Stimulated activated CD4-positive, alpha-beta T cell treated with anti-CD3 and anti-CD28 coated beads, Interleukin-1b, Interleukin-23, amount 100 ng/mL, for 48 hours (primary cell): Measurements from ENCODE around the gene USH1C.

ENCODE experiments used
- DNase-seq: peaks from one replicate; pipeline ENCODE4 v3.0.0-alpha.2; 2020

USH1C gene

GRCh38 chr11:17498058-17498457 is 46.2 kb downstream of the USH1C start:
- no peak for DNase-seq

DNA sequence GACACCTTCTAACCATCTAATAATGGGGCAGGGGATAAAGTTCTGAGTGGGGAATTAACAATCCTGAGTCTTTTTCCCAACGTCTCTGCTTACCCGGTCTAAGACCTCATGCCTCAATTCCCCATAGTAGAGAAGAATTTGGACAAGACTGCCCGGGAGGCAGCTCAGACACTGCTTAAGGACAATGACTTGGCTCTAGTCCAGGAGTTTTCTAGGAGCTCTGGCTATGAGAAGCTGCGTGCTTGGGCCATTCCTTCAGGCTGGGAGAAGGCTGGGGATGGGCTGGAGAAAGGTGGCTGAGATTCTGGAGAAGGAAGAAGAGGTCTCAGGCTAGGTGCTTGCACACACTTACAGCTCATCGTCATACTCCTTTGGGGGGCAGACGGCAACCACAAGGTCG is 47.8 kb downstream of the USH1C start:
- DNase-seq, result no peak

GRCh38 chr11:17494019-17494418 is 50.2 kb downstream of the USH1C start:
- DNase-seq, result no peak

DNA sequence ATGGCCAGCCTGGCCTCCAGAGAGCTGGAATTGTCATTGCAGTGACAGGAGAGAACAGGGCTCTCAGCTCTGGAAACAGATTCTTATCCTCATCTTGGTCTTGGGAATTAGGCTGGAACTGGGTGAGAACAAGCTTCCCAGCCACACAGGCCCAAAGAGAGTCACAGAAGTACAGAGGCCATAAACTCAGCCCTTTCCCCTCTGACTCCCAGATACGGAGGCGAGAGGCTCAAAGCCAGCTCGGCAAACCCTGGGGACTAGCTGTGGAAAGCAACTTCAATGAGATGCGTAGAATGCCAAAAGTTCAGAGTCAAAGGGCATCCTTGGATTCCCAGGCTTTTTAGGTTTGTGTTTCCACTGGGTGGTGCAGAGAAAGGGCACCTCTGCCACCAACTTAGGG is 53.3 kb downstream of the USH1C start:
- DNase-seq, result no peak

DNA sequence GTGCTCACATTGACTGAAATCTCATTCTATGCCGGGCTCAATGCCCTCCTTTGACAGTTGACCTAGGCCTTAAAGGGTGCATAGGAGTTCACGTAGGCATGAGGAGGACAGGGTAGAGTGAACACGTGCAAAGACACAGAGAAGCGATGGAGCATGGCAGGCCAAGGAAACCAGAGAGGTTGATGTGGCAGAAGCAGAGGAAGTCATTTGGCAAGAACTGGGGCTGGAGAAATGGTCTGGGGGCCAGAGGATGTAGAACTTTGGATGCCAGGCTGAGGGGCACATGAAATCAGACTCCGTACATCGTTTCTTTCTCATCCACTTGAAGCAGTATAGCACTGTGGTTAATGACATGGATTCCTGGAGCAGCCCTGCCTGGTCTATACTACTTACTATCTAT is 54.0 kb downstream of the USH1C start:
- no peak for DNase-seq

DNA sequence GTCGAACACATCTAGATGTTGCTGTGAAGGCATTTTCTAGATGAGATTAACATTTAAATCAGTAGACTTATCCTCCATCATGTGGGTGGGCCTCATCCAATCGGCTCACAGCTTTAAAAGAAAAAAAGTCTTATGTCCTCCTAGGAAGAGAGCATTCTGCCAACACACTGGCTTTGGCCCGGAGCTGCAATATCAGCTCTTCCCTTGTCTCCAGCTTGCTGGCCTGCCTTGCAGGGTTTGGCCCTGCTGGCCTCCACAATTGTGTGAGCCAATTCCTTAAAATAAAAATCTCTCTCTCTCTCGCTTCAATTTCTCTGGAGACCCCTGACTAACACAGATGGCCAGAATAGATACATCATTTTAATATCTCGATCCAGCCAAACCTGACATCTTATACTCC is 54.5 kb downstream of the USH1C start:
- no peak for DNase-seq

DNA sequence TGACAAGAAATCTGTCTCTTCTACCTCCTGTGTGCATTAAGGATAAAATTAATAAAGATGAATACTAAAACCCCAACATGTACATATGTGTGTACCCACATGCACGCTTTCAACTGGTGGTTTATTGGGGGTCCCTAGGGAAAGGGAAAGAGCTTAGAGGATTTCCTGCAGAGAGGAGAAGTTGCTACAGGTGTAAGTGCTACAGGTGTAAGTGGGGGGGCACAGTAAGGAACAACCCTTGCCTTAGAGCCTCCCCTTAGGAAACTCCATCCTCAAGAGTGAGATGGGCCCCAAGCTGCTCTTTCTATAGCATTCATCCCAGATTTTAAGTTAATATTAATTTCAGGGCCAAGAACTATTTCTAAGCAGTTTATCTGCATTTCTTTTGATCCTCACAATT is 55.7 kb downstream of the USH1C start:
- no peak for DNase-seq

GRCh38 chr11:17486646-17487045 is 57.6 kb downstream of the USH1C start:
- DNase-seq, result no peak

DNA sequence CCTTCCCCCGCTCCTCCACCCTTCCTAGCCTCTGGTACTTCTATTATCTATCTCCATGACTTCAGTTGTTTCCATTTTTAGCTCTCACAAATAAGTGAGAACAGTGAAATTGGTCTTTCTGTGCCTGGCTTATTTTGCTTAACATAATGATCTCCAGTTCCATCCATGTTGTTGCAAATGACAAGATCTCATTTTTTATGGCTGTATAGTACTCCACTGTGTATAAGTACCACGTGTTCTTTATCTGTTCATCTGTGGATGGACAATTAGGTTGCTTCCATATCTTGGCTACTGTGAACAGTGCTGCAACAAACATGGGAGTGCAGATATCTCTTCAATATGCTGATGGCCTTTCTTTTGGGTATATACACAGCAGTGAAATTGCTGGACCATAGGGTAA is 60.7 kb downstream of the USH1C start:
- no peak for DNase-seq

DNA sequence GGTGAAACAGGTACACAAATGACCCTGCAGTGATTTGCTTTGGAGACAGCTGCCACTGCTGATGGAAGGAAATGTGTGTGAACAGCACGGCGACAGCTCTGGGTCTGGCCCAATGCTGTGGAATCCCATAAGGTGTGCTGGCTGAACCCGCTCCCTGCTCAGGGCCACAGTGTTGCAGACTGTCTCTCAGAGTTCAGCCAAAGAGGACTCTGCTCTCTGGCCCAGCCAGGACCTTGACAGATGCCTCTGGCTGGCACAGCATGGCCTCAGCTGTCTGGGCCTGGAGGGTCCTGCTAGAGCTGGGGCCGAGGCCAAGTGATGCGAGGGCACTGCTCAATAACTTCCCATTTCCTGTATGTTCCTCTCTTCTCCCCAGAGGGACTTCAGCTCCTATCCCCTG is 62.3 kb downstream of the USH1C start:
- no peak for DNase-seq

- no peak for DNase-seq
Measured at GRCh38 chr11:17479284-17480214, 64.7 kb downstream of the USH1C start.

DNA sequence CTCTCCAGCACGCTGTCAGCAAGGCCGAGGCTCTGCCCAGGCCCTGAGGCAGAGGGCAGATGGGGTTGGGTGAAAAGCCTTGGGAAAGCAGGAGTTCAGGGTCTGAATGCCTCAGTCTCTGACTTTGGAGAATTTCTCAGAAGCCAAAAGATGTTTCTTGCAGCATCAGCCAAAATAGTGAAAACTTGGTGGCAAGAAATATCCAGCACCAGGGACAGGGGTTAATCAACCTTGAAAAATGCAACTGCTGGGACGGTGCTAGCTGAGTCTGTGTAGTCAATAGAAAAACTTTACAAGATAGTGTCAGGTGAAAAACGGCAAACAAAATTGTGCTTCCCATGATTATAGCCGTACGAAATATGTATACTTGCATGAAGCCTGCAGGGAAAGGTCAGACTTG is 66.1 kb downstream of the USH1C start:
- DNase-seq, result no peak

GRCh38 chr11:17477361-17477760 is 66.9 kb downstream of the USH1C start:
- DNase-seq, result no peak

- no peak for DNase-seq
Measured at GRCh38 chr11:17477084-17477333, 67.2 kb downstream of the USH1C start.

DNA sequence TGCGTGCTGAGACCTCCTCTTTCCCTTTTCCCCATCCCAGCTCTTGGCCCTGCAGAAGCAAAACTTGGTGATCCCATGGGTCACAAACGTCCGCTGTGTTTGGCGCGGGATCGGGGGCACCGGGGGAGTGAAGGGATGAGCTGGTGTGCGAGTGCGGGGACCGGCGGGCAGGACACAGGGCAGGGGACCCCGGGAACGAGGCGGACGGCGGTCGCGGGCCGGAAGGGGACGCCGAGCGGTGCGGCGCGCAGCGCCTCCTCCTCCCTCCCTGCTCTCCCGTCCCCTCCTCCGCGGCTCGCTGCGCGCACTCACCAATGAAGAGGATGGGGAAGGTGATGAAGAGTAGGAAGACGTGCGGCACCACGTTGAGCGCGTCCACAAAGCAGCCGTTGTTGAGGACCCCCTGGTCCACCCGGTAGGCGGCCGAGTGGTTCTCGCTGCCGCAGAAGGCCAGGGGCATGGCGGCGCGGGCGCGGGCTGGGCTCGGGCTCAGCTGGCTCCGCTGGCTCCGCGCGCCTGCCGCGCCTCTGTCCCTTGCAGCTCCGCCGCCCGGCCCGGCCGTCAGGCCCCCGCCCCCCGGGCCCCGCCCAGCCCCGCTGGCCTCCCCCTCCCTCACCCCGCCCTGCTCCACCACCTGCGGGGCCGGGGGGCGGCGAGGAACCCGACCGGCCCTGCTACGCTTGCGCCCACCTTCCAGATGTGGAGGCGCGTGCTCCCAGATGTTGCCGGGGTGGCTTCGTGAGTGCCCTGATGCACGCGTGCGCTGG is 67.7 kb downstream of the USH1C start, which contains the start of gene ABCC8:
ABCC8 (minus strand) TSS at position 529 of the 767 bp plus-strand sequence; CDS start at position 460, 69 bp downstream.
- DNase-seq, result no peak

DNA sequence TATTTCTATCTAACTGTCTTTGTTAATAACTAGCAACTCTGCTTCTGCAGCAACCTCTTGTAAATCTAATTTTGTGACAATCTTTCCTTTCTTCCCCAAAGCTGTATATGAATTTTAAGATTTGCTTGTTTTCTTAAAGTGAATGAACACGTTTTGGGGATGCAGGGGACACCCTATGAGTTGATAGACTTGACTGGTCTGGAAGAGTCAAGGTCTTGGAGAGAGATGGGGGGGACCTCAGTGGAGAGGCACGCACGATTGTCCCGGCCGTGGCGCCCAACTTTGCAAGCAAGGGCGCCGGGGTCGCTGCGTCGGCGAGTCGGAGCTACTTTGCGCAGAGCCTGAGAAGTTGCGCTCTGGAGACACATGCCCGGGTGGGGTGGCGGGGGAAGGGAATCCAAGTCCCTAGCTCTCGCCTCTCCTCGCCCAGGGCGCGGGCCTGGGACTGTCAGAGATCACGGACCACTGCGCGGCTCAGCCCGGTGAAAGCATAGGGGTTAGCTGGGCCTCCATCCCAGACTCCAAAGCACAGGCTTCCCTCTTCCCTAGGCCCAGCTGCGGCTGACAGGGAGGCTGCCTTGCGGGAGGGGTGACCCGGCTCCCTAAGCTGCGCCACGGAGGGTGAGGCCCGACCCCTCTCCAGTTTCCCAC is 68.4 kb downstream of the USH1C start:
- DNase-seq, result no peak

- DNase-seq, result no peak
Measured at GRCh38 chr11:17473071-17473744, 71.0 kb downstream of the USH1C start.

DNA sequence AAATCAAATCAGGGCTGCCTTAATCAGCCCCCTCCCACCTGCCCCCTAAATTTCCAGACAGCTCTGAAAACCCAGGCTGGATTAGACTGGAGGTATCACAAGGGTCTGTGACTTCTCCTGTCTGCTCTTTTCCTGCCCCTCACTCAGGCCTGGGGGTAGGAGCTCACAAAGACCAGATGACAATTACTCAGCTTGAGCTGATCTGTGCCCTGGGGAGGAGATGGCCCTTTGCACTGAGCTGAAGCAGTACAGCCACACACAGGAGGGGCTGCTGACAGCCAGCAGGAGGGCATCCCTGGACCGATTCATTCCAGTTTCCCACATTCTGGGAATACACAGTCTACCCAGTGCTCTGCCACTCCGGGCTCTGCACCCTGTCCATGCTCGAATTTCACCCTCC is 71.7 kb downstream of the USH1C start:
- no peak for DNase-seq

DNA sequence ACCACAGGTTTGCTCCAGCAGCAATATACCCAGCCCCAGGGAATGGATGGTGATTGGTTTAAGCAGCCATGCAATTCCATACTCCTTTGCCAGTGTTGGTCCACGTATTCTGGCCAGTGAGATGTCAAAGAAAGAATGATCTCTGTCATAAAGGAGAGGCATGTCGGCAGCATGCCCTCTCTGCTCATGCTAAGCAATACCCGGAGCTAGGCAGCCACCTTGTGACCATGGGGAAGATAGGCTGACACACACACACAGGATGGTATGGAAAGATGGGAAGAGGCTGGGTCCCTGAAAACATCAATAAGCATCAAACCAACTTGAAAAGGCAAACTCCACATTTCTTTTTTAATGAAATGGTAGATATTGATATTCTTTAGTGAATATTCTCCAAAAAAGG is 72.7 kb downstream of the USH1C start:
- no peak for DNase-seq

DNA sequence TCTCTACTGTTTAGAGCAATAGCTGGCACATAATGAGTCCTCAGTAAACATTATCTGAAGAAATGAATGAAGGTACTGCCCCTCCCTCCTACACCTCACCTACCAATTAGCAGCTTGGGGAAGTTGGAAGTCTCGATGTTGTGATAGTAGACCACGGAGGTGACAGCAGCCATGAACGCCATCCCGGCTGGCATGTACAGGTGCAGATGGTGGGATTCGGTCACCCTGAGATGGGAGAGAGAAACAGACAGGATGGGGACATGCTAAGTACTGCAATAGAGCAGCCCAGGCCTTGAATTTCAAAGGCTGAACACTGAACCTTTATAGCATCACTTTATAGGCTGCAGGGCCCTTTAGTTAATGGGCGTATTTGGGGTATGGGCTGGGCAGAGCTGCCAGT is 74.2 kb downstream of the USH1C start:
- no peak for DNase-seq

- DNase-seq, result no peak
Measured at GRCh38 chr11:17468122-17468521, 76.1 kb downstream of the USH1C start.

GRCh38 chr11:17463546-17464174 is 80.6 kb downstream of the USH1C start:
- DNase-seq, result no peak

DNA sequence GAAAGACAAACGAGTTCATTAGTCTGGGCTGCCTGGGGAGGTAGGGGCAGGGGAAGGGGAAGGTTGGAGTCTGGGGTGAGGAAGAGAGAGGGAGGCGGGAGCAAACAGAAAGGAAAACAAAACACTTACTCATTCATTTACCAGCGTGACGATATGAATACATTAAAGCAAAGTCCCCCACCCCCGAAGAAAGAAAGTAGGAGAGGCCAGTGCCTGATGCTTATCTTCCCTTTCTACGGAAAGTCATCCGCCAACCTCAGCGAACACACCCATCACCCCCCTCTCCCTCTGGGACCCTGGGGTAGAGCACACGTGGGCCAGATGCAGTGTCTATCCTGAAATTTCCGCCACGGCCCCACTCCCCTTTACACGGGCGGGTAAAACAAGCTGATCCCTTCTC is 81.3 kb downstream of the USH1C start:
- DNase-seq, result no peak
